GM12891 (cell line): ENCODE results near the gene MAPK14.

Source experiments
- DNase-seq: peaks from one replicate; pipeline ENCODE4 v3.0.0; 2011; ENCODE audit warnings: low spot score; ENCODE audit not compliant: insufficient read length
- FAIRE-seq: peaks from 2 replicates; lab custom pipeline; 2011; peaks lifted over from hg19 to GRCh38; lab: Jason Lieb, UNC
- PAX5 ChIP-seq: IDR thresholded peaks from 2 replicates; pipeline ENCODE4 v1.6.1; 2011; ENCODE audit warnings: low read length, moderate library complexity, mild to moderate bottlenecking; ENCODE audit not compliant: insufficient read depth, severe bottlenecking
- POLR2A ChIP-seq: IDR thresholded peaks from 2 replicates; pipeline ENCODE4 v1.6.1; 2011; ENCODE audit warnings: low read depth, low read length, control low read depth
- POLR2AphosphoS5 ChIP-seq: IDR thresholded peaks from 2 replicates; pipeline ENCODE4 v1.6.1; 2011; ENCODE audit warnings: low read depth, low read length, control low read depth
- POU2F2 ChIP-seq: IDR thresholded peaks from 2 replicates; pipeline ENCODE4 v1.6.1; 2011; ENCODE audit warnings: low read depth, mild to moderate bottlenecking, control low read depth, low read length, moderate library complexity
- SPI1 ChIP-seq: IDR thresholded peaks from 2 replicates; pipeline ENCODE4 v1.6.1; 2011; ENCODE audit warnings: low read depth, low read length, control low read depth
- TAF1 ChIP-seq: IDR thresholded peaks from 2 replicates; pipeline ENCODE4 v1.6.1; 2011; ENCODE audit warnings: low read depth, low read length, control low read depth

Gene MAPK14

DNA sequence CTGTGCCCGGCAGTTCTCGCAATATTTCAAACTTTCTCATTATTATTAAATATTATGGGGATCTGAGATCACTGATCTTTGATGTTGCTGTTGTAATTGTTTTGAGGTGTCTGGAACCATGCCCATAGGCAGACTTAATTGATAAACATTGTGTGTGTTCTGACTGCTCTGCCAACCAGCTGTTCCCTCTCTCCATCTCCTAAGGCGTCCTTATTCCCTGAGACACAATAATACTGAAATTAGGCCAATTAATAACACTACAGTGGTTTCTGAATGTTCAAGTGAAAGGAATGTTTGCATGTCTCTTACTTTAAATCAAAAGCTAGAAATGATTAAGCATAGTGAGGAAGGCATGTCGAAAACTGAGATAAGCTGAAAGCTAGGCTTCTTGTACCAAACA is 7.6 kb downstream of the MAPK14 start:
- FAIRE-seq (no peak), DNase-seq (no peak)
- TF ChIP-seq PAX5 (no peak), POLR2A (no peak), POLR2AphosphoS5 (no peak), POU2F2 (no peak), SPI1 (no peak), TAF1 (no peak)

DNA sequence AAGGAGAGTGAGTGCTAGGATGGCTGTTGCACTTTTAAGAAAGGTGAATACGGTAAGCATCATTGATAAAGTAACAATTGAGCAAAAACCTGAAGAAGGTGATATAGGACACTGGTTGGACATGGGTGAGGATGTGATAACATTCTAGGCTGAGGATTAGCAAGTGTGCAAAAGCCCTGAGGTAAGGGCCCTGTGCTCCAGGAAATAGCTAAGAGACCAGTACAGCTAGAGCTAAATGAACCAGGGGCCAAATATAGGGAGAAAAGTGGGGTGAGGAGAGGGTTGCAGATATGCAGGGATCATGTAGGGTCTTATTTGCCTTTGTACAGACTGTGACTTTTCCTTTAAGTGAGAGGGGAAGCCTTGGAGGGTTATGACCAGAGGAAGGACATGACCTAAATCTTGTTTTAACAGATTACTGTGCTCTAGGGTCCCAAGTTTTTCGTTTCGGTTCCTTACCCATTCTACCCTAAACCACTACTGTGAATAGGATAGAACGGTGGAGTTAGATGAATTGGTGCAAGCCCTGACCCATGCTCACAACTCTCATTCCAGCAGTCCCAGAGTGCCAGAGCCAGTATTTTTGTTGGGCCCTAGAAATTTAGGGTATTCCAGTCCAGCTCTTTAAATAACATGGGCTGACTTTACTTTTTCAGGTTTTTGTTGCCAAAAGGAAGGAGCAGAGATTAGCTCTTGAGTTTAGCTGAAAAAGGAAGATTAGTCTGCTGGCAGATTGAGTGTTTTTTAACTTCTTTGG is 10.7 kb downstream of the MAPK14 start:
- TF ChIP-seq POLR2A (no peak), SPI1 (peak; percentile 66)
- FAIRE-seq (no peak), DNase-seq (no peak)

DNA sequence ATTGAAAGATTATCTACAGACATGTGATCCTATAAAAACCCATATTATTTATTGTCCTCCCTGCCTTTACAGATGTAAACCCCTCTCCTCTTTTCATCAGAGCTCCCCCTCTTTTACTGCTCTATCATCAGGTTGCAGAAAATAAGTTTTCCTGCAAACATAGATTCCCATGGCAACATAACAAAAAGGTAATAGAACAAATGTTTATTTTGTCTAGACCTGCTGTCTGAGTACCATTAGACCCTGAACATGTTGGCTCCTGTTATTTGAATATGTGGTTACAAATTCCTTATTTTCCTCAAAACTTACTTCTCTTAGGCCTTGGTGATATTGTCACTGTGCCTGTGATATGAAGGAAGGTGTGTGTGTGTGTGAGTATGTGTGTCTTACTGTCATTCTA is 11.5 kb downstream of the MAPK14 start:
- DNase-seq (no peak), FAIRE-seq (no peak)
- no peak for TF ChIP-seq TAF1
- TF ChIP-seq POLR2A: no peak
- TF ChIP-seq PAX5: no peak
- TF ChIP-seq POU2F2: no peak
- TF ChIP-seq POLR2AphosphoS5: no peak
- TF ChIP-seq SPI1: no peak

- DNase-seq (no peak), FAIRE-seq (no peak)
- TF ChIP-seq SPI1 (no peak), POU2F2 (no peak), PAX5 (no peak), POLR2A (no peak), POLR2AphosphoS5 (no peak), TAF1 (no peak)
Measured at GRCh38 chr6:36040958-36041357, 13.3 kb downstream of the MAPK14 start.

DNA sequence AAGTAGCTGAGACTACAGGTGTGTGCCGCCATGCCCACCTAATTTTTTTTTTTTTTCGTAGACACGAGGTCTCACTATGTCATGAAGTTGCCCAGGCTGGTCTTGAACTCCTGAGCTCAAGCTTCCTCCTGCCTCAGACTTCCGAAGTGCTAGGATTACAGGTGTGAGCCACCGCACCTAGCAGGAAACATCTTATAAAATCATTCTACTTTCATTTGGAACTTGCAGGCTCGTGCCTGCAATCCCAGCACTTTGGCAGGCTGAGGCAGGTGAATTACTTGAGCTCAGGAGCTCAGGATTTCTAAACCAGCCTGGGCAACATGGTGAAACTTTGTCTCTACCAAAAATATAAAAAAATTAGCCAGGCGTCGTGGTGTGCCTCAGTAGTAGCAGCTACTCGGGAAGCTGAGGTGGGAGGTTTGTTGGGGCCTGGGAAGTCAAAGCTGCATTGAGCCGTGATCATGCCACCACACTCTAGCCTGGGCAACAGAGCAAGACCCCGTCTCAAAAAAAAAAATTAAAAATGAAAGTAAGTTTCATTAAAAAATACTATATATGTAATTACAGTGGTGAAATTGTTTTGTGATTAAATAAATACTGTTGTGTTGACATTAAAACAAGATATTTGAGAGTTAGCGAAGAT is 15.1 kb downstream of the MAPK14 start:
- TF ChIP-seq POLR2AphosphoS5: no peak
- TF ChIP-seq TAF1: no peak
- no peak for TF ChIP-seq PAX5
- no peak for TF ChIP-seq POLR2A
- no peak for TF ChIP-seq POU2F2
- no peak for TF ChIP-seq SPI1
- FAIRE-seq: no peak
- DNase-seq: no peak

- TF ChIP-seq PAX5 (no peak), POLR2AphosphoS5 (no peak), POU2F2 (no peak), SPI1 (0 out of 2 replicates have a peak, but pooled peaks have one; percentile 21), POLR2A (no peak), TAF1 (no peak)
- DNase-seq (no peak), FAIRE-seq (no peak)
Measured at GRCh38 chr6:36049582-36049981, 22.0 kb downstream of the MAPK14 start.

- peak; percentile 50 for FAIRE-seq
- TF ChIP-seq POU2F2 (no peak), POLR2A (no peak), TAF1 (no peak), SPI1 (no peak), PAX5 (no peak)
- no peak for DNase-seq
Measured at GRCh38 chr6:36050305-36050704, 22.7 kb downstream of the MAPK14 start.

DNA sequence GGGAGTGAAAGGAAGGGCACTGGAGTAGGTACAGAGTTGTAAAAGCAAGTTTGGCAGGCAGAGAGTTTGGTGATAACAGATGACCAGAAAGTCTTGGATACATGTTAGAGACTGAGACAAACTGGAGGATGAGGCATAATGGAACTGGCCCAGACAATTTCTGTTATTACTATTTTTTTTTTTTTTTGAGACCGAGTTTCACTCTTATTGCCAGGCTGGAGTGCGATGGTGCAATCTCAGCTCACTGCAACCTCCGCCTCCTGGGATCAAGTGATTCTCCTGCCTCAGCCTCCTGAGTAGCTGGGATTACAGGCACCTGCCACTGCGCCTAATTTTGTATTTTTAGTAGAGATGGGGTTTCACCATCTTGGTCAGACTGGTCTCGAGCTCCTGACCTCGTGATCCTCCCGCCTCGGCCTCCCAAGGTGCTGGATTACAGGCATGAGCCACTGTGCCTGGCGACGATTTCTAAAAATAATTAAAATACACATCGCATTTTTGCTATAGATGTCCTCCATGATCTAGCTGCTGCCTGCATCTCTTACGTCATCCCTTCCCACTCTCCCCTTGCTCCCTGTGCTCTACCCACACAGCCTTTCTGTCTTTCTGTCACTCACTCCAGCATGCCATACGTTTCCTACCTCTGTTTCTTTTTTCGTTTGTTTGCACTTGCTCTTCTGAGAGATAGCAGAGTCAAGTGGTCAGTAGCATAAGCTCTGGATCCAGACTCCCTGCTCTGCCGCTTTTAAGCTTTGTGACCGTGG is 23.5 kb downstream of the MAPK14 start:
- FAIRE-seq (no peak), DNase-seq (no peak)
- no peak for TF ChIP-seq POLR2AphosphoS5
- TF ChIP-seq PAX5: no peak
- no peak for TF ChIP-seq POU2F2
- TF ChIP-seq TAF1: no peak
- no peak for TF ChIP-seq SPI1
- no peak for TF ChIP-seq POLR2A

DNA sequence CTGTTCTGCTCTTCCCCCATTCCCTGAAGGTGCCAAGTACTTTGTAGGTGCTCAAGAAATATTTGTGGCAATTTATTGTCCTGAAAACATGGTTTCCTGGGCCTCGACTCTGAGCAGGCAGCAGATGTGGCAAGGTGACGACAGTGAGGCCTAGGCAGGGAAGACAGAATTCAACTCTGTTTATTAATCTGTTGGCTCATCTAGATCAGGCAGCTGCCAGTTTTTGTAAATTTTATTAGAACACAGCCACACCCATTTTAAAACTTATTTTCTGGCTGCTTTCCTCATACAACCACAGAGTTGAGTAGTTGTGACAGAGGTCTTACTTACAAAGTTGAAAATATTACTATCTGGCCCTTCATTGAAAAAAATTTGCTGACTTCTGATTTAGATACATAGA is 24.5 kb downstream of the MAPK14 start:
- FAIRE-seq (no peak), DNase-seq (no peak)
- TF ChIP-seq TAF1 (no peak), POU2F2 (no peak), POLR2AphosphoS5 (no peak), PAX5 (no peak), SPI1 (no peak)

GRCh38 chr6:36053878-36054277 is 26.3 kb downstream of the MAPK14 start:
- DNase-seq (no peak), FAIRE-seq (no peak)
- TF ChIP-seq POLR2AphosphoS5 (no peak), POLR2A (no peak), PAX5 (no peak), POU2F2 (no peak), SPI1 (no peak), TAF1 (no peak)
